HCT116 (cell line): ENCODE data around the gene NIF3L1. TPM values are rescaled to one million over a fixed set of nuclear protein-coding genes. Genes with fewer than 3 reads are reported as not detected.

ENCODE experiments used
- ATAC-seq: fragments of 200-7000 bp; cut with Tn5 transposase; 2 replicates; pipeline ENCODE4 v1.9.1; 2020; ENCODE audit warnings: mild to moderate bottlenecking, moderate library complexity
- BruUV-seq: library from RNA; stranded (reverse); fragments of 400-500 nt; replicated peaks from 2 replicates; lab custom pipeline; 2021; lab: Mats Ljungman, UMichigan
- CTCF ChIA-PET: fragments of 300-600 bp; sonication (Branson Sonifier 250); formaldehyde crosslinking; loops from one replicate; lab custom pipeline; 2021; ENCODE audit warnings: antibody characterized with exemption; lab: Charles Lee
- POLR2A ChIA-PET: fragments of 300-600, 350-600 bp; sonication (Branson Sonifier 250); formaldehyde crosslinking; loops from one replicate; lab custom pipeline; 2021; ENCODE audit warnings: antibody characterized with exemption; lab: Charles Lee
- RAD21 ChIA-PET, 2 experiments: fragments of 300-600 bp; sonication (Branson Sonifier 250); formaldehyde crosslinking; loops; one replicate each; lab custom pipeline; 2023; ENCODE audit warnings: low total read pairs in 2 of 2; ENCODE audit not compliant: uncharacterized antibody in 2 of 2, unreplicated experiment in 2 of 2, low non-redundant PET in 1 of 2; lab: Charles Lee
- DNase-seq: peaks from one replicate; pipeline ENCODE4 v3.0.0-alpha.2; 2010; ENCODE audit warnings: low read depth, low spot score
- H2AFZ ChIP-seq: fragments of 200-600 bp; shearing (Covaris generic), sonication (generic); 2 replicates; pipeline ENCODE4 v1.6.1; 2017; ENCODE audit warnings: low read depth, mixed run types, mixed read lengths, antibody characterized with exemption, low read length; ENCODE audit not compliant: poor library complexity, severe bottlenecking
- H3K27ac ChIP-seq: 2 replicates; pipeline ENCODE4 v1.5.1; 2012; ENCODE audit warnings: low read depth, low read length
- H3K27me3 ChIP-seq: fragments of 200-600 bp; sonication (generic); 2 replicates; pipeline ENCODE4 v1.6.1; 2016; ENCODE audit warnings: mixed run types, low read length, mixed read lengths; ENCODE audit not compliant: insufficient read depth
- H3K36me3 ChIP-seq, 2 experiments: fragments of 200-500 bp in 1 of 2; fragments of 200-600 bp in 1 of 2; sonication (Bioruptor generic) in 1 of 2; sonication (generic) in 1 of 2; 2 replicates each; pipeline versions ENCODE4 v1.5.1 to v1.6.1; 2014 to 2016; ENCODE audit warnings: low read length in 2 of 2, inconsistent platforms in 1 of 2, mixed read lengths in 1 of 2, mixed run types in 1 of 2; ENCODE audit not compliant: insufficient read depth in 2 of 2, control insufficient read depth in 1 of 2
- H3K4me1 ChIP-seq, 2 experiments: fragments of 200-600 bp in 1 of 2; sonication (generic) in 1 of 2; 2 replicates each; pipeline versions ENCODE4 v1.5.1 to v1.6.1; 2012 to 2017; ENCODE audit warnings: low read length in 2 of 2, inconsistent platforms in 1 of 2, mild to moderate bottlenecking in 1 of 2, mixed read lengths in 1 of 2, mixed run types in 1 of 2, moderate library complexity in 1 of 2; ENCODE audit not compliant: insufficient read depth in 2 of 2, control insufficient read depth in 1 of 2
- H3K4me2 ChIP-seq: fragments of 200-600 bp; sonication (generic); 2 replicates; pipeline ENCODE4 v1.6.1; 2017; ENCODE audit warnings: mixed run types, low read length, mixed read lengths
- H3K4me3 ChIP-seq, 2 experiments: fragments of 200-600 bp in 1 of 2; sonication (generic) in 1 of 2; replicated peaks in 1 of 2; 2 replicates each; pipeline ENCODE4 v1.5.1; 2011 to 2016; ENCODE audit warnings: low read length in 2 of 2, control low read depth in 1 of 2, low read depth in 1 of 2, mild to moderate bottlenecking in 1 of 2, mixed read lengths in 1 of 2, mixed run types in 1 of 2
- H3K79me2 ChIP-seq: fragments of 200-600 bp; sonication (generic); 2 replicates; pipeline ENCODE4 v1.6.1; 2017; ENCODE audit warnings: mild to moderate bottlenecking, mixed run types, low read length, moderate library complexity, mixed read lengths; ENCODE audit not compliant: insufficient read depth
- H3K9ac ChIP-seq: fragments of 200-600 bp; sonication (generic); 2 replicates; pipeline ENCODE4 v1.6.1; 2016; ENCODE audit warnings: low read length, mixed read lengths
- H3K9me2 ChIP-seq: fragments of 200-600 bp; sonication (generic), shearing (Covaris generic); 2 replicates; pipeline ENCODE4 v1.6.1; 2017; ENCODE audit warnings: mixed run types, mild to moderate bottlenecking, moderate library complexity; ENCODE audit not compliant: insufficient read depth
- H3K9me3 ChIP-seq, 2 experiments: fragments of 200-500 bp in 1 of 2; fragments of 200-600 bp in 1 of 2; sonication (Bioruptor generic) in 1 of 2; sonication (generic) in 1 of 2; 2 replicates each; pipeline ENCODE4 v1.6.1; 2014 to 2017; ENCODE audit warnings: low read length in 2 of 2, mixed read lengths in 2 of 2, inconsistent platforms in 1 of 2, low read depth in 1 of 2, mild to moderate bottlenecking in 1 of 2, mixed run types in 1 of 2, moderate library complexity in 1 of 2; ENCODE audit not compliant: control insufficient read depth in 1 of 2, insufficient read depth in 1 of 2
- H4K20me1 ChIP-seq: fragments of 200-600 bp; sonication (generic), shearing (Covaris generic); 2 replicates; pipeline ENCODE4 v1.6.1; 2017; ENCODE audit warnings: mixed run types, mild to moderate bottlenecking, moderate library complexity; ENCODE audit not compliant: insufficient read depth
- ATF3 ChIP-seq: IDR thresholded peaks from 2 replicates; pipeline ENCODE4 v1.6.1; 2012
- CTCF ChIP-seq, 3 experiments: fragments of 200-600 bp in 1 of 3; sonication (generic) in 1 of 3; IDR thresholded peaks in 2 of 3; conservative IDR thresholded peaks in 1 of 3; 2 replicates each; pipeline ENCODE4 v1.5.1; 2012 to 2017; ENCODE audit warnings: low read depth in 2 of 3, low read length in 2 of 3, antibody characterized with exemption in 1 of 3, borderline replicate concordance in 1 of 3, control low read depth in 1 of 3, mild to moderate bottlenecking in 1 of 3, mixed read lengths in 1 of 3, mixed run types in 1 of 3, moderate library complexity in 1 of 3; ENCODE audit not compliant: insufficient read depth in 1 of 3
- EGR1 ChIP-seq: IDR thresholded peaks from 2 replicates; pipeline ENCODE4 v1.6.1; 2012; ENCODE audit warnings: low read depth
- ELF1 ChIP-seq: IDR thresholded peaks from 2 replicates; pipeline ENCODE4 v1.6.1; 2012; ENCODE audit warnings: low read depth, borderline replicate concordance
- EZH2phosphoT487 ChIP-seq: fragments of 200-600 bp; IDR thresholded peaks from 2 replicates; pipeline ENCODE4 v1.6.1; 2018; ENCODE audit warnings: antibody characterized with exemption, borderline replicate concordance
- FOSL1 ChIP-seq: IDR thresholded peaks from 2 replicates; pipeline ENCODE4 v1.6.1; 2012; ENCODE audit warnings: low read depth
- JUND ChIP-seq: IDR thresholded peaks from 2 replicates; pipeline ENCODE4 v1.6.1; 2012
- MAX ChIP-seq: IDR thresholded peaks from 2 replicates; pipeline ENCODE4 v1.6.1; 2012
- POLR2A ChIP-seq: IDR thresholded peaks from 2 replicates; pipeline ENCODE4 v1.7.0; 2011; ENCODE audit warnings: borderline replicate concordance; ENCODE audit not compliant: insufficient read depth, insufficient read length; ENCODE audit errors: extremely low read depth
- POLR2AphosphoS5 ChIP-seq: IDR thresholded peaks from 2 replicates; pipeline ENCODE4 v1.6.1; 2011; ENCODE audit warnings: mild to moderate bottlenecking, low read depth, low read length, moderate library complexity
- RAD21 ChIP-seq: IDR thresholded peaks from 2 replicates; pipeline ENCODE4 v1.6.1; 2012; ENCODE audit warnings: low read depth, mild to moderate bottlenecking
- REST ChIP-seq: IDR thresholded peaks from 2 replicates; pipeline ENCODE4 v1.6.1; 2012; ENCODE audit warnings: low read depth
- SIN3A ChIP-seq: IDR thresholded peaks from 2 replicates; pipeline ENCODE4 v1.6.1; 2012; ENCODE audit warnings: low read depth
- SP1 ChIP-seq: IDR thresholded peaks from 2 replicates; pipeline ENCODE4 v1.6.1; 2012; ENCODE audit warnings: low read depth
- SRF ChIP-seq: IDR thresholded peaks from 2 replicates; pipeline ENCODE4 v1.6.1; 2012; ENCODE audit warnings: low read depth
- TCF7L2 ChIP-seq: IDR thresholded peaks from 2 replicates; pipeline ENCODE4 v1.7.0; 2011; ENCODE audit warnings: borderline replicate concordance, inconsistent platforms; ENCODE audit not compliant: insufficient read depth, insufficient read length; ENCODE audit errors: extremely low read depth
- YY1 ChIP-seq: IDR thresholded peaks from 2 replicates; pipeline ENCODE4 v1.6.1; 2011; ENCODE audit warnings: low read length, low read depth, moderate library complexity, mild to moderate bottlenecking; ENCODE audit not compliant: insufficient replicate concordance; ENCODE audit errors: extremely low read depth
- ZBTB33 ChIP-seq: IDR thresholded peaks from 2 replicates; pipeline ENCODE4 v1.6.1; 2011; ENCODE audit warnings: mild to moderate bottlenecking, low read length, moderate library complexity; ENCODE audit not compliant: insufficient replicate concordance; ENCODE audit errors: extremely low read depth
- ZFX ChIP-seq: fragments of 450-650 bp; IDR thresholded peaks from 2 replicates; pipeline ENCODE4 v1.6.1; 2017
- ZNF274 ChIP-seq: fragments of 200-500 bp; sonication (Bioruptor generic); IDR thresholded peaks from 2 replicates; pipeline ENCODE4 v1.6.1; 2014; ENCODE audit warnings: mild to moderate bottlenecking, low read depth, low read length, inconsistent platforms
- intact Hi-C: fragments of 100-400 bp; cut with micrococcal nuclease; formaldehyde crosslinking; loops from 2 replicates; pipeline ENCODE4 v1.10.0; 2022
- total RNA-seq: library from RNA; stranded (reverse); gene quantifications from one replicate; pipeline ENCODE4 v1.2.1, GENCODE V29; 2021; ENCODE audit not compliant: unreplicated experiment

NIF3L1 gene
- total RNA-seq, 1 experiment from 2014 or later = 44.7 TPM

GRCh38 chr2:200909958-200910357 lies 20.8 kb downstream of the NIF3L1 start (continued):
- no peak for TF ChIP-seq ZBTB33

- ChIA-PET RAD21 (no interaction called here), CTCF (no interaction called here), POLR2A (no interaction called here)
- no peaks in the 10 kb centered on the region for H3K9me3 ChIP-seq
- no peak for DNase-seq
- H3K27me3 ChIP-seq = no peaks in the 10 kb centered on the region
- no peak overlapping the region for H3K27ac ChIP-seq
- peaks cover 3% of the 10 kb centered on the region for H4K20me1 ChIP-seq
- peaks cover 50 to 54% of the 10 kb centered on the region in 2 experiments for H3K36me3 ChIP-seq
- H3K4me2 ChIP-seq = no peak overlapping the region
- ATAC-seq = no peak
- no peak overlapping the region for H2AFZ ChIP-seq
- H3K79me2 ChIP-seq = no peaks in the 10 kb centered on the region
- intact Hi-C loops = no loop called here
- no TSS peak for BruUV-seq
- no peaks in the 10 kb centered on the region for H3K9me2 ChIP-seq
- no peaks in the 10 kb centered on the region for H3K4me1 ChIP-seq
- no peak overlapping the region for H3K9ac ChIP-seq
- H3K4me3 ChIP-seq = no peak overlapping the region
- TF ChIP-seq EGR1 (no peak), CTCF (IDR thresholded peaks at IDR 0.05 in 2 of 3, conservative IDR thresholded peaks at IDR 0.05 in 1 of 3; ENCODE audit: borderline replicate concordance in 1 of 3, insufficient read depth in 1 of 3, low read depth in 2 of 3, low read length in 2 of 3) (no peak), SRF (no peak), REST (no peak), EZH2phosphoT487 (no peak), JUND (no peak), POLR2A (no peak), ATF3 (no peak), ZFX (no peak), FOSL1 (no peak), SIN3A (no peak), MAX (no peak), YY1 (no peak), SP1 (no peak), POLR2AphosphoS5 (no peak), ZNF274 (no peak), ELF1 (no peak), RAD21 (no peak), TCF7L2 (no peak)
These were observed 24.5 kb downstream of the NIF3L1 start for GRCh38 chr2:200913654-200914053.
